Esophagus muscularis mucosa (tissue), 4 donors: ENCODE results near the gene ADCYAP1R1. TPM values are rescaled to one million over a fixed set of nuclear protein-coding genes. Genes with fewer than 3 reads are reported as not detected.

Source experiments
- DNase-seq: peaks from one replicate; pipeline ENCODE4 v3.0.0-alpha.2; 2017; ENCODE audit errors: extremely low spot score
- H3K27ac ChIP-seq, 4 donors: fragments of 200-600 bp; sonication (generic); replicated peaks in 1 of 4; 1 replicate in 3 of 4; 2 replicates in 1 of 4; pipeline ENCODE4 v1.5.1; 2016 to 2019; ENCODE audit warnings: mild to moderate bottlenecking in 1 of 4
- H3K27me3 ChIP-seq, 4 donors: fragments of 200-600 bp; sonication (generic); one replicate each; pipeline versions ENCODE4 v1.5.1 to v1.6.0; 2016 to 2019
- H3K36me3 ChIP-seq, 4 donors: fragments of 200-600 bp; sonication (generic); one replicate each; pipeline ENCODE4 v1.5.1; 2016 to 2019
- H3K4me1 ChIP-seq, 4 donors: fragments of 200-600 bp; sonication (generic); one replicate each; pipeline ENCODE4 v1.5.1; 2016 to 2019
- H3K4me3 ChIP-seq, 4 donors: fragments of 200-600 bp; sonication (generic); 1 replicate in 2 of 4; 2 replicates in 2 of 4; pipeline ENCODE4 v1.5.1; 2016 to 2019; ENCODE audit warnings: mild to moderate bottlenecking in 4 of 4, moderate library complexity in 1 of 4
- H3K9me3 ChIP-seq, 4 donors: fragments of 200-600 bp; sonication (generic); 1 replicate in 3 of 4; 2 replicates in 1 of 4; pipeline ENCODE4 v1.5.1; 2016 to 2019
- CTCF ChIP-seq, 3 experiments: fragments of 200-600 bp in 2 of 3; fragments of 450-650 bp in 1 of 3; sonication (generic) in 2 of 3; IDR thresholded peaks; one replicate each; pipeline ENCODE4 v1.5.1; 2017 to 2019; ENCODE audit warnings: antibody characterized with exemption in 3 of 3, mild to moderate bottlenecking in 2 of 3, moderate library complexity in 1 of 3
- EP300 ChIP-seq: sonication (generic); formaldehyde crosslinking; IDR thresholded peaks from one replicate; pipeline ENCODE4 v1.6.1; 2017; ENCODE audit warnings: antibody characterized with exemption
- POLR2A ChIP-seq: fragments of 450-650 bp; IDR thresholded peaks from one replicate; pipeline ENCODE4 v1.6.1; 2017; ENCODE audit warnings: antibody characterized with exemption, moderate library complexity, mild to moderate bottlenecking, low read depth
- POLR2AphosphoS5 ChIP-seq, 2 donors: sonication (generic); formaldehyde crosslinking; IDR thresholded peaks; one replicate each; pipeline ENCODE4 v1.6.1; 2017; ENCODE audit warnings: antibody characterized with exemption in 2 of 2
- WGBS: methylation state at CpG from one replicate; pipeline ENCODE4 v1.1.5; 2018; 5-methylcytosine and 5-hydroxymethylcytosine counted together
- intact Hi-C: fragments of 100-400 bp; cut with DNase I; formaldehyde crosslinking; loops from one replicate; pipeline ENCODE4 v1.15.1; 2023
- total RNA-seq, 4 donors: library from RNA; depleted of rRNA; stranded (reverse); fragments of >200 nt; gene quantifications; one replicate each; pipeline versions ENCODE4 v1.1.0 to v1.2.1, GENCODE V29; 2016

Gene ADCYAP1R1
- total RNA-seq, 4 donors from 2014 or later, result 10.2 to 35.3 (median 25.7) TPM

GRCh38 chr7:31062746-31063435 lies 10.8 kb downstream of the ADCYAP1R1 start:
- 85% methylated on average over 7 of the region's 8 CpGs for WGBS
- Histone ChIP-seq H3K4me1 (no peaks in the 10 kb centered on the region), H3K36me3 (no peaks in the 10 kb centered on the region), H3K27ac (no peak overlapping the region), H3K9me3 (no peaks in the 10 kb centered on the region), H3K4me3 (no peak overlapping the region), H3K27me3 (peaks cover 0 to under 1% (median 0%) of the 10 kb centered on the region in 4 donors)
- intact Hi-C loops, result no loop called here
- no peak for TF ChIP-seq POLR2A
- TF ChIP-seq POLR2AphosphoS5 (IDR thresholded peaks at IDR 0.05), result no peak
- TF ChIP-seq EP300, result no peak
- no peak for TF ChIP-seq CTCF (IDR thresholded peaks at IDR 0.05)
- no peak for DNase-seq

- no peaks in the 10 kb centered on the region for H3K4me1 ChIP-seq
- no peak overlapping the region for H3K4me3 ChIP-seq
- 72% methylated on average over 6 of the region's 6 CpGs for WGBS
- no peaks in the 10 kb centered on the region for H3K27me3 ChIP-seq
- DNase-seq, result no peak
- TF ChIP-seq POLR2A, result no peak
- TF ChIP-seq POLR2AphosphoS5 (IDR thresholded peaks at IDR 0.05), result no peak
- TF ChIP-seq CTCF (IDR thresholded peaks at IDR 0.05), result no peak
- no peak for TF ChIP-seq EP300
- no peaks in the 10 kb centered on the region for H3K36me3 ChIP-seq
- H3K27ac ChIP-seq, result no peak overlapping the region
- no peaks in the 10 kb centered on the region for H3K9me3 ChIP-seq
- intact Hi-C loops, result no loop called here
Measured at GRCh38 chr7:31065021-31065593, 13.0 kb downstream of the ADCYAP1R1 start.

- TF ChIP-seq POLR2AphosphoS5 (IDR thresholded peaks at IDR 0.05) (no peak), POLR2A (no peak), EP300 (no peak), CTCF (IDR thresholded peaks at IDR 0.05) (no peak)
- no peaks in the 10 kb centered on the region for H3K27me3 ChIP-seq
- H3K27ac ChIP-seq, result no peak overlapping the region
- H3K4me3 ChIP-seq, result no peak overlapping the region
- 98% methylated on average over 5 of the region's 7 CpGs for WGBS
- DNase-seq, result no peak
- no peaks in the 10 kb centered on the region for H3K4me1 ChIP-seq
- H3K36me3 ChIP-seq, result no peaks in the 10 kb centered on the region
- intact Hi-C loops, result no loop called here
- no peaks in the 10 kb centered on the region for H3K9me3 ChIP-seq
Measured at GRCh38 chr7:31065840-31066239, 13.7 kb downstream of the ADCYAP1R1 start.

GRCh38 chr7:31066516-31067130 lies 14.5 kb downstream of the ADCYAP1R1 start:
- no peaks in the 10 kb centered on the region for H3K27me3 ChIP-seq
- intact Hi-C loops, result no loop called here

More at GRCh38 chr7:31066516-31067130, 14.5 kb downstream of the ADCYAP1R1 start:
- Histone ChIP-seq H3K36me3 (no peaks in the 10 kb centered on the region), H3K4me1 (no peaks in the 10 kb centered on the region), H3K27ac (no peak overlapping the region), H3K9me3 (no peaks in the 10 kb centered on the region), H3K4me3 (no peak overlapping the region)
- no peak for DNase-seq
- WGBS, result 76% methylated on average over 4 of the region's 4 CpGs
- no peak for TF ChIP-seq POLR2AphosphoS5 (IDR thresholded peaks at IDR 0.05)
- no peak for TF ChIP-seq EP300
- TF ChIP-seq CTCF (IDR thresholded peaks at IDR 0.05), result no peak
- TF ChIP-seq POLR2A, result no peak
